ENCODE data around the gene WWC1. TPM values are rescaled to one million over a fixed set of nuclear protein-coding genes. Genes with fewer than 3 reads are reported as not detected.
A peak's percentile ranks its signal among the peaks of the same experiment; 100 is the strongest.

Gene WWC1
- total RNA-seq, 1 donor from 2014 or later, result 2.4 TPM

DNA sequence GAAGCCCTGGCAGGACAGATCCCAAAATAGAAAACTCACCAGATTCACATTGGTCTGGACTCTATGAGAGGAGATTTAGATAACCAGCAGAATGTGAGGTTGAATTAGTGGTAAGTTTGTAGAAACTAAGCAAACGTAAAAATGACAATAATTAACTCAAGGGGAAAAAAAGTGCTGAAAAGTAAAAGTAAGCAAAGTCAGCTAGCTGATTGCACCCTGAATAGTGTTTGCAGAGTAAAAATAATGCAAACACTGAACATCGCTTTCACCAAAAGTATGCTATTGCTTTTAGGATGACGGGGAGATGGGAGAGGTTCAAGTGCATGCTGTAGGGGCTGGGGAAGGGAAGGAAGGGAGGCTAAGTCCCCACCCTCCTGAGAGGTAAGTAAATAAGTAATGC is 102.3 kb downstream of the WWC1 start:
- peaks cover 6% of the 10 kb centered on the region for H3K9me3 Mint-ChIP-seq
- no peaks in the 10 kb centered on the region for H3K36me3 Mint-ChIP-seq (ENCODE audit: low read depth)
- intact Hi-C loops (cut with micrococcal nuclease), result no loop called here
- peaks cover 13% of the 10 kb centered on the region for H3K27me3 Mint-ChIP-seq
- no peak for DNase-seq
- H3K4me3 Mint-ChIP-seq, result no peak overlapping the region
- H3K4me1 Mint-ChIP-seq, result no peaks in the 10 kb centered on the region
- no peak overlapping the region for H3K27ac Mint-ChIP-seq

DNA sequence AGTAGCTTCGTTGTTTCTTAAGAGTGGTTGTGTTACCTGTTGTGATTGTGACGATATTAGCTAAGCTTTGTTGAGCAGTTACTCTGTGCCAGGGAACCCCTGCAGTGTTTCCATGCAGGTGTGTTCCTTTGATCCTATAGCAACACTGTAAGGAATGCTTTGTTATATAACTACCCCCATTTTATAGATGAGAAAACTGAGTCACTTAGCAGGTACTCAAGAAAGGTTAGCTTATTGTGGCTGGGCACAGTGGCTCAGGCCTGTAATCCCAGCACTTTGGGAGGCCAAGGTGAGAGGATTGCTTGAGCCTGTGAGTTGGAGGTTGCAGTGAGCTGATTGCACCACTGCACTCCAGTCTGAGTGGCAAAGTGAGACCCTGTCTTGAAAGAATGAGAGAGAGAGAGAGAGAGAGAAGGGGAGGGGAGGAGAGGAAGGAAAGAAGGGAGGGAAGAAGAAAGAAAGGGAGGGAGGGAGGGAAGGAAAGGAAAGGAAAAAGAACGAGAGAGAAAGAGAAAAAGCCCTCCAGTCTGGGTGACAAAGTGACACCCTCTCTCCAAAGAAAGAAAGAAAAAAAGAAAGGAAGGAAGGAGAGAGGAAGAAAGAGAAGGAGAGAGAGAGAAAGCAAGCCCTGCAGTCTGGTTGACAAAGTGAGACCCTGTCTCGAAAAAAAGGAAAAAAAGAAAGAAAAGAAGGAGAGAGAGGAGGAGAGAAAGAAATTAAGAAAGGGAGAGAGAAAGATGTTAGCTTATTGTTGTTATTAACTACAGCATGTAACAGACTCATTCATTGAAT is 109.2 kb downstream of the WWC1 start:
- Mint-ChIP-seq H3K4me1 (no peaks in the 10 kb centered on the region), H3K27ac (no peak overlapping the region), H3K27me3 (peaks cover 44% of the 10 kb centered on the region), H3K9me3 (no peaks in the 10 kb centered on the region), H3K4me3 (no peak overlapping the region), H3K36me3 (ENCODE audit: low read depth) (no peaks in the 10 kb centered on the region)
- intact Hi-C loops (cut with micrococcal nuclease), result loop anchor here (10.0 kb wide), 1 partner anchor 116 kb away; no protein-coding TSS in a partner anchor
- DNase-seq, result no peak

DNA sequence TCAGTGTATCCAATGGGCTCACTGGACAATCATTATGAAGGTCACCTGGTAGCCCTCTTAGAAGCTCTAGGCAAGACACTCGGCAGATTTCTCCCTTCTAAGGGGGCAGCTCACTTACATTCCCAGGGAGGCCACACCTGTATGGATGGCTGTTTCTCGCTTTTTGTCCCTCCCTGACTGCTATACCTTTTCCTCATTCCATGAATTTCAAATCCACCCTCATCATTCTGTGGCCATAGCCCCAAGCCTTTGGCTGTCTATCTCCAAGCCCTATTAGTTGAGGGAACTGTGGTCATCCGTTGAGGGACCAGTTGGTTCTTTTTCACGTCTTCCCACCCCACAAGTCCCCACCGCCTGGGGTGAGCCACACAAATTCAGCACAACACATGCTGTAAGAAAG is 109.8 kb downstream of the WWC1 start:
- intact Hi-C loops (cut with micrococcal nuclease), result loop anchor here (10.0 kb wide), 1 partner anchor 116 kb away; no protein-coding TSS in a partner anchor
- no peak for DNase-seq
- Mint-ChIP-seq H3K4me3 (no peak overlapping the region), H3K27ac (no peak overlapping the region), H3K4me1 (no peaks in the 10 kb centered on the region), H3K9me3 (no peaks in the 10 kb centered on the region), H3K27me3 (peaks cover 45% of the 10 kb centered on the region), H3K36me3 (ENCODE audit: low read depth) (no peaks in the 10 kb centered on the region)

DNA sequence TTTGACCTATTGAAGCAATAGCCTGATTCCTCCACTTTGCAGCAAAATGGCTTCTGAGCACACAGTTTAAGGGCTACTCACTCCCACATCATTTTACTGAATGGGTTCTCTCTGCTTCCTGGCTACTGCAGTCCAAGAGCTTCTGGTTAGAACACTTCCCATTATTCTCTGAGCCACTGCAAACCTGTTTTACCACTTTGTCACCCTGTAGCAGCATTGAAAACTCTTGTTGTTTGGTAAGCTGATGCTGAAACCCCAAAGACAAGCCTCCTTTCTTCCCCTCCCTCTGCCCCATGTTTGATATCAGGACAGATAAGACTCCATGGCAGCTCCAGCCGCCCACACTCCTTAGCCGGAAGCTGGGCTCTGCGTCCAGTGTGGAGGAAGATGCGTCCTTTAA is 110.4 kb downstream of the WWC1 start:
- no peaks in the 10 kb centered on the region for H3K9me3 Mint-ChIP-seq
- H3K4me3 Mint-ChIP-seq, result no peak overlapping the region
- H3K27me3 Mint-ChIP-seq, result peaks cover 46% of the 10 kb centered on the region
- no peak overlapping the region for H3K27ac Mint-ChIP-seq
- H3K4me1 Mint-ChIP-seq, result no peaks in the 10 kb centered on the region
- no peaks in the 10 kb centered on the region for H3K36me3 Mint-ChIP-seq (ENCODE audit: low read depth)
- no peak for DNase-seq
- intact Hi-C loops (cut with micrococcal nuclease), result loop anchor here (10.0 kb wide), 1 partner anchor 117 kb away; no protein-coding TSS in a partner anchor

DNA sequence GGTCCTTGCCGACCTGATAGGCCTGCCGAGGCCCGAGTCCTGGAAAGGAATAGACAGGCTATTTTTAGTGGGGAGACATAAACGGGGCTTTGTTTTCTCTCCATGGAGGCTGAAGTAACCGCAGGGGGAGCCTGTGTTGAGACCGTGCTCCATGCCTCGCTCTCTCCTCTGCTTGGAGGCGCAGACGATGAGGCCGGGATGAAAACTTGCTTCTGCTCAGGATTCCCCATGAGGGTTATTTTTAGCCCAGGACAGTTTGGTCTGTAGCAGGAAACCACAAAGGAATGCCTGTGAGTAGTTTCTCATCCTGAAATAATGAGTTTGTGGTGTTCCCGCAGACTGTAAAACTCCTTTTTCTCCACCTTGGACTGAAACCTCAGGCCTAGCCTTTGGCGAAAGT is 112.9 kb downstream of the WWC1 start:
- no peaks in the 10 kb centered on the region for H3K36me3 Mint-ChIP-seq (ENCODE audit: low read depth)
- no peaks in the 10 kb centered on the region for H3K9me3 Mint-ChIP-seq
- H3K27ac Mint-ChIP-seq, result no peak overlapping the region
- peaks cover 53% of the 10 kb centered on the region for H3K27me3 Mint-ChIP-seq
- H3K4me1 Mint-ChIP-seq, result peaks cover 8% of the 10 kb centered on the region
- intact Hi-C loops (cut with micrococcal nuclease), result loop anchor here (10.0 kb wide), 1 partner anchor 120 kb away; no protein-coding TSS in a partner anchor
- no peak for DNase-seq
- no peak overlapping the region for H3K4me3 Mint-ChIP-seq

DNA sequence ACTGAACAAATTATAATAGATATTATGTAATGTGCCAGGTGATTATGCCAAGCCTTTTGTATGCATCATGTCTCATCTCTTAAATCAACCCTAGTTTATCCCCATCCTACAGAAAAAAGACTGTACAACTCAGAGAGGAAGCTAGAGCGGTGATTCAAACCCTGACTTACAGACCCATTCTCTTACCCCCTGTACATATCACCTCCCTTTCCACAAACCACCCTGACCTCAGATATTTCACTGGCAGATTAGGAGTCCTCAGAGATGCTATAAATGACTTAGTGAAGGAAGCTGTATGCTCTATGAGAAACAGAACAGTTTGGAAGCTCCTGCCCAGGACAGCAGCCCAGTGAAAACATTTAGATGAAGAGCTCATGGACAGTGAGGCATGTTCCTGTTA is 115.8 kb downstream of the WWC1 start:
- Mint-ChIP-seq H3K4me3 (no peak overlapping the region), H3K27me3 (peaks cover 47% of the 10 kb centered on the region), H3K27ac (no peak overlapping the region), H3K36me3 (ENCODE audit: low read depth) (no peaks in the 10 kb centered on the region), H3K4me1 (peaks cover 18% of the 10 kb centered on the region), H3K9me3 (no peaks in the 10 kb centered on the region)
- no peak for DNase-seq
- intact Hi-C loops (cut with micrococcal nuclease), result loop anchor here (10.0 kb wide), 1 partner anchor 122 kb away; no protein-coding TSS in a partner anchor

DNA sequence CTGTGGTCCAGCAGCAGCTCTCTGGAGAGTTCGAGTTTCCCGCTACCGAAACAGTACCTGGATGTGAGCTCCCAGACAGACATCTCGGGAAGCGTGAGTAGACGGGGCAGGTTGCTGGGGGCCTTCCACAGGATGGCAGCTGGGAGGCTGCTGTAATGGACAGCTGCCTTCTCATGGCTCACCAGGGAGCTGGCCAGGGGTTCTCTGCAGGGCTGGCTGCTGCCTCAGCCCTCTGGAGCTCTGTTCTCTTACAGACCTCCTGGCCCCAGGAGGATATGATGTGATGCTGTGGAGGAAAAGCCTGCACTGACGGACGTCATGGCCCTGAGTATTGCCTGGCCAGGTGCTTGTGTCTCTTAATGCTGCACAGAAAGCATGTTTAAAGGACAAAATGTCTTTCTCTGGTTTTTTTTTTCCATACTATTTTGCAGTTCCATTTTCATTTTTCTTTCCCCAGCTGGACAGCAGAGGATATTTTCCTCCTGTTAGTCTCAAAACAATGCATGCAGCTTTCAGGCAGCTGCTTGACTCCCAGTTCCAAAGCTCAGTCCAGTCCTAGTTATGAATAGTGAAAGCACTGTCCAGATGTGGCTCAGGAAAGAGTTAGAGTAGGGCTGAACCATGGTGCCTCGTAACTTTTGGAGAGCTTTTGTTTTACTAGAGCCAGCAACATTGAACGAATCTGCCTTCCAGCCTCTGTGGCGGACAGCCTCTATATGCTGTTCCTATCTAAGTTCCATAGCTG is 117.3 kb downstream of the WWC1 start:
- peaks cover 49% of the 10 kb centered on the region for H3K27me3 Mint-ChIP-seq
- H3K4me3 Mint-ChIP-seq, result no peak overlapping the region
- H3K9me3 Mint-ChIP-seq, result no peaks in the 10 kb centered on the region
- H3K27ac Mint-ChIP-seq, result no peak overlapping the region
- peaks cover 18% of the 10 kb centered on the region for H3K4me1 Mint-ChIP-seq
- no peak for DNase-seq
- no peaks in the 10 kb centered on the region for H3K36me3 Mint-ChIP-seq (ENCODE audit: low read depth)
- intact Hi-C loops (cut with micrococcal nuclease), result loop anchor here (10.0 kb wide), 1 partner anchor 124 kb away; no protein-coding TSS in a partner anchor

DNA sequence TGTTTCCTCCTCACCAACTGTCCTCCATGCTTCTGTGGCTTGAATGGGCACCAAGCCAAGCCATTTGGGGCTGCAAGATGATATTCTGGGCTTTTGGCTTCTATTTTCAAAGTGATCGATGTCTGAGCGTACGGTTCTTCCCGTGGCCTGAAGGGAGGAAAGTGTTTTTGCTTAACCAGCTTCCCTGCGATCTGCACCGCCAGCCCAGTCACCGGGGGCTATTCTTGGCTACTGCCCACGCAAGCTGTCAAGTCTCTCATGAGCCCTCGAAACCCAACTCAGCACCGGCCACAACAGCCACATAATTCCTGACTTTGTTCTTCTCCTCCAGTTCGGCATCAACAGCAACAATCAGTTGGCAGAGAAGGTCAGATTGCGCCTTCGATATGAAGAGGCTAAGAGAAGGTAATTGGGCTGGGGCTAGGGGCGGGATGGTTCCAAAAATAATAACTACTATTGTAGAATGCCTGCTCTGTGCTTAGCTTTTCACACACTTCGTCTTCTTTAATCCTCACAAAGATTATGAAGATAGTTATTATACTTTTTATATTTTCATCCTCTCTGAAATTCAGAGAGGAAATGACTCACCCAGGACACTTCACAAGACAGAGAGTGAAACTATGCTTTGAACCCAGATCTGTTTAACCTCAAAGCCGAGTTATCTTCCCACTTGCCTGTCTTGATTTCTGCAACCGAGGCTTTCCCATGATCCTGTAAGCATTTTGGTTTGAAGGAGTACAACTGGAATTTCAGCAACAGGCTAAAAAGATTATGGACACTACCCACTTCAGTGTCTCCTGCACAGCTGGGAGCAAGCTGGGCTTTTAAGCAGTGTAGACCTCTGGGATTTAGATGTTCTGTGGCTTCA is 118.4 kb downstream of the WWC1 start:
- peaks cover 18% of the 10 kb centered on the region for H3K4me1 Mint-ChIP-seq
- intact Hi-C loops (cut with micrococcal nuclease), result loop anchor here (5.0 to 10.0 kb wide), 2 partner anchors 77 to 125 kb away; partner anchors contain the start of gene RARS1
- H3K36me3 Mint-ChIP-seq (ENCODE audit: low read depth), result no peaks in the 10 kb centered on the region
- peaks cover 43% of the 10 kb centered on the region for H3K27me3 Mint-ChIP-seq
- H3K27ac Mint-ChIP-seq, result no peak overlapping the region
- H3K9me3 Mint-ChIP-seq, result no peaks in the 10 kb centered on the region
- peak; percentile 62 for DNase-seq
- peak overlapping the region; percentile 53 for H3K4me3 Mint-ChIP-seq

DNA sequence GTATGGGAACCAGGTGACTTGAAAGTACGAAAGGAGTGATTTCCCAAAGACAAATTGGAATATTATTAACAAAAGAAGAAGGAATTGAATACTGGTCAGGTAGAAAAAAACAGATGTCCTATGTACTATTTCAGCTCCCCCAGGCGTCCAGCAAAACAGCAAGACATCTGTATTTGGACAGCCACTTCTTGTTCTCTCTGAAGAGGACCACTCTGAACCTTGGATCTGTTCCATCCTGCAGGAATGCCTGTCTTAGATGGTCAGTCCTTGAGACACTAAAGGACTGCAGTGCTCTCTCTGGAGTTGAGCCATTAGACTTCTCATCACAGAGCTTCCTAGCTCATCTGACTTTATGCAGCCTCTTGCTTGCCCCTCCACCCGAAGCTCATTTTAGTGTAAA is 120.4 kb downstream of the WWC1 start:
- intact Hi-C loops (cut with micrococcal nuclease), result loop anchor here (5.0 kb wide), 1 partner anchor 75 kb away; the partner anchor contains the start of gene RARS1
- peaks cover 35% of the 10 kb centered on the region for H3K27me3 Mint-ChIP-seq

DNA sequence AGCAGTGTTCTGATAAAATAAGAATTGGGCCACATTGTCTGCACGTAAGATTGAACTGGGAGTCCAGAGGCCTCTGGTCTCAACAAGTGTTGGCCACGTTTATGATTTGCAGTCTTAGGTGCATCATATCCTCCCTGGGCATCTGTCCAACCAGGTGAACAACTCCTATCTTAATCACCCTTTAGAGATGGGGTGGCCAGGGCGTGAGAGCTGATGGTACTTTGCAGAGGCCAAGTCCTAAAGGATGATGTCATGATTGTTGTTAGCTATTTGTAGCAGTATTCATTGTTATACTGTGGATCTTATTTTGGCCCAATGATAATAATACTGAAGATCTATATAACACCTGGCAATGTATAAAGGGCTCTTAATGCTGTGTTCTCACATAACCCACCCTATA is 121.6 kb downstream of the WWC1 start:
- H3K4me3 Mint-ChIP-seq, result no peak overlapping the region
- no peak for DNase-seq
- peaks cover 33% of the 10 kb centered on the region for H3K27me3 Mint-ChIP-seq
- intact Hi-C loops (cut with micrococcal nuclease), result loop anchor here (5.0 kb wide), 1 partner anchor 74 kb away; the partner anchor contains the start of gene RARS1
- peaks cover 15% of the 10 kb centered on the region for H3K4me1 Mint-ChIP-seq
- no peak overlapping the region for H3K27ac Mint-ChIP-seq
- H3K9me3 Mint-ChIP-seq, result no peaks in the 10 kb centered on the region
- H3K36me3 Mint-ChIP-seq (ENCODE audit: low read depth), result no peaks in the 10 kb centered on the region

More for the DNA sequence above, 120.4 kb downstream of the WWC1 start:
- Mint-ChIP-seq H3K4me1 (peaks cover 18% of the 10 kb centered on the region), H3K9me3 (no peaks in the 10 kb centered on the region), H3K4me3 (no peak overlapping the region), H3K27ac (no peak overlapping the region), H3K36me3 (ENCODE audit: low read depth) (no peaks in the 10 kb centered on the region)
- no peak for DNase-seq

DNA sequence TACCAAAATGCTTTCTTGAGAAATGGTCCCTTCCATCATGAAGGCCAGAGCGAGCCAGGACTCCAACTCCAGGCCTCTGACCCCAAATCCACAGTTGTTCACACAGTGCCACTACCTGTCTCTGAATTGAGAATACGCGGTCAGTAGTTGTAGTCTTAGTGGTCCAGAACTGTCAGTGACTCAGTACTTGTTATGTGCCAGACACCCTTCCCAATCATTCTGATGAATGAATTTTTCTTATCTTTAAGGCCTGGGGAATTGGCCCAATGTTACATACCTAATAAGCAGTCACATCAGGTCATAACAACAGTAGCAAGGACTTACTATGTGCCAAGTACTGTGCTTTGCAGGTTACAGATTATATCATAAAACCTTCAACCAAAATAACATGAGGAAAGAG is 122.2 kb downstream of the WWC1 start:
- intact Hi-C loops (cut with micrococcal nuclease), result loop anchor here (5.0 kb wide), 1 partner anchor 74 kb away; the partner anchor contains the start of gene RARS1
- H3K9me3 Mint-ChIP-seq, result no peaks in the 10 kb centered on the region

DNA sequence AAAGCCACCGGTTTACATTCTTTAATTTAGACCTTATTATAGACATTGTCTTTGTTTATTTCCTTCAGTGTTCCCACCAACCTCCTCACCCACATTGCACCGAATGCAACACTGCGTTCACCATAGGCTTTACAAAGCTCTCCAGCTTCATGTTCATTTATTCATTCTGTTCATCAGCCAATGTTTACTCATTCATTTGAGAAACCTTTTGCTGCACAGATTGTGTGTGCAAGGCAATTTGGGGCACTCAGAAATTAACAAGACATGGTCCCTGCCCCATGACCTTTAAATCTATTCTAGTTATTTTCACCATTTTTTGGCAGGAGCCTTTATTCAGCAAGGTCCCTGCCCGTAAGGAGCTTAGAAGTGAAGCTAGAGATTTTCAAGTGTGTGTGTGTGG is 124.0 kb downstream of the WWC1 start:
- no peaks in the 10 kb centered on the region for H3K9me3 Mint-ChIP-seq
- intact Hi-C loops (cut with micrococcal nuclease), result no loop called here
- no peak for DNase-seq
- H3K36me3 Mint-ChIP-seq (ENCODE audit: low read depth), result no peaks in the 10 kb centered on the region
- no peak overlapping the region for H3K27ac Mint-ChIP-seq
- no peaks in the 10 kb centered on the region for H3K4me1 Mint-ChIP-seq
- H3K27me3 Mint-ChIP-seq, result peaks cover 23% of the 10 kb centered on the region
- no peak overlapping the region for H3K4me3 Mint-ChIP-seq

More for the DNA sequence above, 122.2 kb downstream of the WWC1 start:
- Mint-ChIP-seq H3K27me3 (peaks cover 31% of the 10 kb centered on the region), H3K4me3 (no peak overlapping the region), H3K36me3 (ENCODE audit: low read depth) (no peaks in the 10 kb centered on the region), H3K27ac (no peak overlapping the region), H3K4me1 (peaks cover 15% of the 10 kb centered on the region)
- no peak for DNase-seq

DNA sequence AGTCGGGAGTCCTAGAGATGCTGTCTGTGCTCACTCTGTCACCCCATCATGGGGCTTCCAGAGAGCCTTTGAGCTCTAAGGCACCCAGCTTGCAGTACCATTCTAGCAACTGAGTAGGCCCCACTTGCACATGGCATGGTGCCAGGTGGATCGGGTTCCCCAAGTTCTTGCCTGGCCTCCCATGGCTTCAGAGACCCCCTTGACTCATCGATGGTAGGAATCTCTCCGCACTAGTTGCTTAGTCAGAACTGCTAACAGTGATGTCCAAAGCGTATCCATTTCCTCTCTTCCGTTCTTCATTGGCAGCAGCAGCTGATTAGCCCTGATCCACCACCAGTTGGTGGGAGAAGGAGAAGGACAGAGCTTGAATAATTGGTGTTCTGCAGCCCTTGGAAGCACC is 124.5 kb downstream of the WWC1 start:
- H3K27ac Mint-ChIP-seq, result no peak overlapping the region
- intact Hi-C loops (cut with micrococcal nuclease), result no loop called here

More for the DNA sequence above, 124.5 kb downstream of the WWC1 start:
- Mint-ChIP-seq H3K27me3 (peaks cover 28% of the 10 kb centered on the region), H3K36me3 (ENCODE audit: low read depth) (no peaks in the 10 kb centered on the region), H3K9me3 (no peaks in the 10 kb centered on the region), H3K4me3 (no peak overlapping the region), H3K4me1 (no peaks in the 10 kb centered on the region)
- no peak for DNase-seq

Data from activated CD4-positive, alpha-beta T cell treated with anti-CD3 and anti-CD28 coated beads, Interleukin-2, amount 10 ng/mL, durations not matched to agents 24 days and 14 days (primary cell).